ENCODE measurements around the gene HPCAL4.

The HPCAL4 gene

DNA sequence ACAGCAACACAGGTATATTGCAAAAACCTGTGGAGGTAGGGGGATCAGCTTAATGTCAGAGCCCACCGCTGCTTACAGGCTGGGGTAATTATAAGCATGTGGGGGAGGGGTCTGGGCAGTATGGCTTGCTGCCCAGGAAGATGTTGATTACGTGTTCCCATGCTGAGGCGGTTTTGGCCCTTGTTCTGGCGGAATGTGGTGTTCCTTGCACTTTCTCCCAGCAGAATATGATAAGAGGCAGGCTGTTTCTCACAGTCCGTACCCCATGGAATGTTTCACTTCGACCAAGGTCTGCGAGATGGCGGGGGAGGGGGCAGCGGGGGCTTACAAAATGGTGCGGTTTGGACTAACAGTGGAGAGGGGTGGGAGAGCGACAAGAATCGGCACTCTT lies 9.8 kb upstream of the HPCAL4 start:
- DNase-seq (ENCODE audit: low read depth, low spot score): no peak

DNA sequence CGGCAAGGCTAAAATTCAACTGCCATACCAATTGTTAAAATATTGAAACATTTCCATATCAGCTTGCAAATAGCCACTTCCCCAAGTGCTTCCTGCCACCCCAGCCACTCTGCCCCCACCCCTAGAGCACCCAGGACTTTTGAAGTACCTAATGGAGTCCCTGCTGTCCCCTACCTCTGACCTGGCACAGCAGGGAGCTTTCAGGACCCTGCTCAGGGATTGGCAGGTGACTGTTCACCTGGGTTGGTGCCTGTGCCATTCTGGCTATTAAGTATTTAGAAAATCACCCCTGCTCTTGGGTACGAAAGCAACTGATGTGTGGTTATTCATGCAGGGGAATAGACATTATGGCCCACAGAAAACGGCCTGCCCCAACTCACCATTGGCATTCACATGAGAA lies 9.1 kb upstream of the HPCAL4 start:
- no peak for DNase-seq (ENCODE audit: low read depth, low spot score)

DNA sequence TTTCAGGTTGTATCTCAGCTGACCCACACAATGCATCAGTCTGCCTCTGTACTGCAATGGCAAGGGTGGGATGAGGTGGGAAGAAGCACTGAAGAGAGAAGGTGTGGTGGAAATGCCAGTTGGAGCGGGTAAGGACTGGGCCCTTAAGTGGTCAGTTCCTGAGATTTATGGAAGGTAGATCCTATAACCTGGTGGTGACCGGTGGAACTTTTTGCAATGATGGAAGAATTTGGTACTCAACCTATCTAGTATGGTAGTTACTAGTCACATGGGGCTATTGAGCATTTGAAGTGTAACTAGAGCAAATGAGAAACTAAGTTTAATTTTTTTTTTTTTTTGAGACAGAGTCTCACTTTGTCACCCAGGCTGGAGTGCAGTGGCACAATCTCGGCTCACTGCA lies 8.2 kb upstream of the HPCAL4 start:
- no peak for DNase-seq (ENCODE audit: low read depth, low spot score)

DNA sequence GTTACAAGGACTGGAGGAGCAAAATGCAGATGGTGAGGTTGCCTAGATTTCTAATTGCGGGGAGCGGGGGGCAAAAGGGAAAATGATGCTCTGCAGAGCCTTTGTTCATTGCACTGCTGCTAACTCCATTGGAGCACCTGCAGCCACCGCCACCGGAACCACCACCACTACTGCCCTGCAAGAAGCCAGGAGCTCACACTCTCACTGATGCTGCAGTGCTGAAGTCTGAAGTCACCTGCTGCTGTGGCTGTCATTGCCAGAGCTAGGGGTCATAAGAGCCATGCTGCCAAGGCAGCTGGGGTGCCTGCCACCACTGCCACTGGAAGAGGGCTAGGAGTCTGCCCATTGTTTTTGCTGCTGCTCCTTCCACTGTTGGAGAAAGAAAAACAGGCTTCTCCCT lies 7.3 kb upstream of the HPCAL4 start:
- DNase-seq (ENCODE audit: low read depth, low spot score): no peak

DNA sequence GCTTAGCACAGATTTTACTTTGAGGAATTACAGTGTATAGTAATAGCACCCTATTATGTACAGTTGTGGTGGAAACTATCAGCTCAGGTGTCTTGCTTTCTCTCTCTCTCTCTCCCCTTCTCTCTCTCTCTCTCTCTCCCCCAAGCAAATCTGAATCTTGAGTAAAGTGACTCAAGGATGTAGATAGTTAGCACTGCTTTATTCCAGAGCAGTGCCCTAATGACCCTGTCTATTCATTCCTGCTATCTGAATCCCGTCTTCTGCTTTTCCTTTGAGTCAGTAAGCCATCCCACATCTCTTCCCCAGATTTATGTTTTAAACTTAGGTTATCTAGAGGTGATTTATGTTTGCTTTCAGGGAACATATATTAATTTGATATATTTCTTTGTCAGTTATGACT lies 5.2 kb upstream of the HPCAL4 start:
- DNase-seq (ENCODE audit: low read depth, low spot score): no peak

DNA sequence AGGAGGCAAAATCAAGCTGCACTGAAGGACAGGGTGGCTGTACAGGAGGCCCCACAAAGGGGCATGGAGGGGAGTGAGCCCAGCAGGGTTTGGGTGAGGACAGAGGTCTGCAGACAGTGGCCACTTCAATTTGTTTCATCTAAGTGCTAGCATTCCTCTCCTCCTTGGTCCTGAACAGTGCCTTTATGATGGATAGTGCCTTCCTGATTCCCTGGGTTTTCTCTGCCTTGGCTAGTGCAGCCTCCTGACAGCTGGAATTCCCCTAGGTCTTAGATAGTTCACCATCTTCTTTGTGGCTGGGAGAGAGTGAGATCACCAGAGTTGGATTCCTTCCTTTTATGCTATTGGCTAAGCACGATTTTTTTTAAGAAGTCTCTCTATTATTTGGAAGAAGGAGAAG lies 3.8 kb upstream of the HPCAL4 start:
- DNase-seq (ENCODE audit: low read depth, low spot score): no peak

DNA sequence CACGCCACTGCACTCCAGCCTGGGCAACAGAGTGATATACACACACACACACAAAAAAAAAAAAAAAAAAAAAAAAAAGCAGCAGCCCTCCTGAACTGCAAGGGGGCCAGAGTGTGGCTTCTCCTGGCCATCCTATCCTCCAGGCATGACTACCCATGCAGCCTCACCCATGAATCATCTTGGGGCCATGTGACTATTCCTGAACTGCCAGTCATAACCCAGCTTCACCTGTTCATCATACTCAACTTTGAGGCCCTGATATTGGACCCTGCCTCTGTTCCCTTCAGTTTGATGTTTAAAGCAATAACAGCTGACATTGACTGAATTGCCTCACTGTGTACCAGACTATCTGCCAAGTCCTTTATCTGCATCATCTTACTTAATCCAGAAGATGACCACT lies 2.8 kb upstream of the HPCAL4 start:
- no peak for DNase-seq (ENCODE audit: low read depth, low spot score)

DNA sequence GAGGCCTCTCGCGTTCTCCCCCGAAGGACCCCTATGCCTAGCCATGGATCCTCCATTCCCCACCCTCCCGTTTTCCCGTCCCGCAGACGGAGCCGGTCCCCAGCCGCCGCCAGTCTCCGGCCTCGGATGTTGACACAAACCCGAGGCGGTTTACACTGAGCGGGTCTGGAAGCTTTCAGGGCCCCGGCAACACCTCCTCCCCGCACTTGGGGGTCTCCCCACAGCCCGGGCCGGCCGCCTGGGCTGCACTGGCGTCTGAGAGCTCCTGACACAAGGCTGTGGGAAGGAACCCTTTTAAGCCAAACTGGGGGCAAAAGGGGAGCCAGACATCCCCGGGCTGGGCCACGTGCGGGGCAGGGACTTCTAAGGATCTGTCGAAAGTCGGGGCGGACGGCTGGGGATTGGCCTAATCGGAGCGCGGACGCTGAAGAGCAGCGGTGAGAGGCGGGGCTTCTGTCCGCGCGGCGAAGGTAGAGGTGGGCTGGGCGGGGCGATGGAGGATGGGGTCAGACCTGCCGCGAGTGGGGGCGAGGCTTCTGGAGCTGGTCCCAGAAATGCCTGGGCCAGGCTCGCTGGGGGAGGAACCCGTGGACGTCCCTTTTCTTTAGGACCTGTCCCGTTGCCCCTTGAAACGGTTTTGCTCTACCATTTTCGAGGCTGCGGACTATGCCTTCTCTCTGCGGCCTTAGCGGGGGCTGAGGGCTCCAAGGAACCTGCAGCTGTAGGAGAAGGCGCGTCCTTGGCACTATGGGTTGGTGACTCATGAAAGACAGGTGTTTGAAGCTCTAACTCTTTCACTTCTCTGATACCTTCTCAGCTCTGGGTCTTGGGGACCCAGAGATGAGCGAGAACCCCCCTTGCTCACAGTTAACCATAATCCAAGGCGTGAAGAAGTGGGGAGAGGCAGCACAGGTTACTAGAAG lies 1.2 kb upstream of the HPCAL4 start:
- no peak for DNase-seq (ENCODE audit: low read depth, low spot score)

DNA sequence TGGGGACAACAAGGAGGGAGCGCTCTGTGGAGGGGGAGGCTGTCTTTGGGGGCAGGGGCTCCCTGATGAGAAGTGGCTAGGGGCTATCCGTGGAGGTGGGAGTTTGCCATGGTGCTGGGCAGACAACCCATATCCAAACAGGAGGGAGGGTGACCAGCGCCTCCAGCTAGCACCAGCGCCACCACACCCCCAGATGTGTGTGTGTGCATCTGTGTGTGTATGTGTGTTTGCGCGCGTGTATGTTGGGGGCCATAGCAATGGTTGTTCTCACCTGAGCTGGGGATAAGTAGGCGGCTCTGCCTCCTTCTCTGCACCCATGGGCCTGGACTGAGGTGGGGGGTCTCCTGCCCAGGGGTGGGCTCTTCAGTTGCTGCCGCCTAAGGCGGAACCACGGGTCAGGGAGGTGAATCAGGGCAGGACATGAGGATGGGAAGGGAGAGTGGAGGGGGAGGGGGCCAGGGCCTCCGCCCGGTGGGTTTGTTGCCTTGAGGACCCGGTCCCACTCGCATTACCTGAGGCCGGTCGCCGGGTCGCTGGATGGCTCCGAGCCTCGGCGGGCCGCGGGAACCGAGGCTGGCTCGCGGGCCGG lies 345 bp downstream of the HPCAL4 start:
- DNase-seq (ENCODE audit: low read depth, low spot score): no peak

DNA sequence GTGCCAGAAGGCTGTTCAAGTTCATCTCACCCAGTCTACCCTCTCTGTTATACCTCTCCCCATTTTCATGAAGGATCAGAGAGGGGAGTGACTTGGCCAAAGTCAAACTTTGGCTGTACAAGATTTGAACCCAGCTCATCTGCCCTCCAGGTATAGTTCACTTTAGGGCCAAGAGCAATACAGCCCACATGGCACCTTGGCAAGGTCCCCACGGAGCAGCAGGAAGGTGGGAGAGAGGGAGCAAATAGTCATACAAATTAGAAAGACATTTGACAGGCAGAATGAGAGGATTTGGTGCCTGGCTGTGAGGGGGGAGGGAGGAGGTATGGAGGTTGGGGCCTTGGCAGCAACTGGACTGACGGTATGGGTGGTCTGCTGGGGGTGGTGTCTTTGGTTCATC lies 1.0 kb downstream of the HPCAL4 start:
- DNase-seq (ENCODE audit: low read depth, low spot score): no peak

DNA sequence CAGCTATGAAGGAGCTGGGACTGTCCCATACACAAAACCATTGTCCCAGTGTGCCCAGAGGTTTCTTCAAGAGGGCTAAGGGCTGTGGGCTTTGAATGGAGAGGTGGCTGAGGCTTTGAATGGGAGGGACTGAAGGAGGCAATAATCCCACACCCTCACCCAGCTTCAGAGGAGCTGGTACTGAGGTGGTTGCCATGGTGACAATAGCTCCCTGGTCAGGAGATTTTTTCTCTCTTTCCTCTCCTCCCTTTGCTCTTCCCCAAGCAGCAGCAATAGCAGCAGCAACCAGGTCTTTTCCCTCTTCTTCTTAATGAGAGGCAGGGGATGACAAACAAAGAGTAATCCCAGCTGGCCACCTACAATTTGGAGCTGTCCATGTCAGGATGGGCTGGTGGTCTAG lies 1.6 kb downstream of the HPCAL4 start:
- DNase-seq (ENCODE audit: low read depth, low spot score): no peak

DNA sequence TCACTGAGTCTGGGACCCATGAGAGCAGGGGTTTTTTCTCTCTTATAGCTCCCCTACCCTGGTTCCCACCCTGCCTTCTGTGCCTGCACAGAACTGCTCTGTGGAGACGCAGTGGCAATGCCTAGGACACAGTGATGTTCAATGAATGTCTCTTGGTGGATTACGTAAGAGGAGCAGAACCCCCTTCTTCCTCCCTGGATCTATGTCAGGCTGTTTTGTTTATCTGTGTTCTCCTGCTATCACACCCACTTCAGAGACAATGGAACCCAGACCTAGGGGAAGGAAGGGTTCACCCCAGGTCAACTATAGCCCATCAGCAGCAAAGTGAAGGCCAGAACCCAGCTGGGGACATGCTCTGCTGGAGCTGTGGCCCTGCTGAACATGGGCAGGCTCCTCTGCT lies 2.0 kb downstream of the HPCAL4 start:
- DNase-seq (ENCODE audit: low read depth, low spot score): no peak

DNA sequence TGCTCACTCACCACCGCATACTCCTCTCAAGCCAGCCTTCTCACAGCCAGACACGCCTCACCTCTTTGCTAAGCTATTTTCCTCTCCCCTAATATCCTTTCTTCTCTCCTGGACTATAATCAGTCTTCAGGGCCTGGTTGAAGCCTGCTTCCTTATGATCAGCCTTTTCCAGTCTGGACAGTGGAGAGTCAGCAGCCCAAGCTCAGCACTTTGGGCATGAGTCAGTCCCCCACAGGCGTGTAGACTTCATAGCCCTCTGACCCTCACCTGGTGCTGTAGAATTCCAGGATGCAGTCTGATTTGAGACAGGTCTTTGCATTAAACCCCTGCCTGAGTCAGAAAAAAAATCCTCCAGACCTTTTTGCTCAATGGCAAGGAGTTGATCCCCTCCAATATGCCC lies 2.5 kb downstream of the HPCAL4 start:
- no peak for DNase-seq (ENCODE audit: low read depth, low spot score)

DNA sequence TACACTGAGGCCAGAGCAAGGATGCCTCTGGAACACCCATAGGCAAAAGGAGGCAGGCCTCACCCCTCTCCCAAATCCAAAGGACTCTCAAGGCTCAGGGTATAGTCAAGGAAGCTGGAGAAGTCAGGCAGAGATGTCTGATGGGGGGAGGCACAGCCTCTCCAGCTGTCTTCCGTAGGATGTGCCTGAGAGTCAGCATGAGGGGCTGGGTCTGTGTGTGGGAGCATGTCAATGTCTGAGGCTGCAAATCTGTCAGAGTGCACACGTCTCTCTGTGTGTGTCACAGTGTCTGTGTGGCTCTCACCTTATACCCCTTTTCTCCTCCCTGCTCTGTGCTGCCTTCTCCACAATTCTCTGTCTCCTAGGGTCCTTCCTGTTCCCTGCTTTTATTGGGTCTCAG lies 4.0 kb downstream of the HPCAL4 start:
- no peak for DNase-seq (ENCODE audit: low read depth, low spot score)

DNA sequence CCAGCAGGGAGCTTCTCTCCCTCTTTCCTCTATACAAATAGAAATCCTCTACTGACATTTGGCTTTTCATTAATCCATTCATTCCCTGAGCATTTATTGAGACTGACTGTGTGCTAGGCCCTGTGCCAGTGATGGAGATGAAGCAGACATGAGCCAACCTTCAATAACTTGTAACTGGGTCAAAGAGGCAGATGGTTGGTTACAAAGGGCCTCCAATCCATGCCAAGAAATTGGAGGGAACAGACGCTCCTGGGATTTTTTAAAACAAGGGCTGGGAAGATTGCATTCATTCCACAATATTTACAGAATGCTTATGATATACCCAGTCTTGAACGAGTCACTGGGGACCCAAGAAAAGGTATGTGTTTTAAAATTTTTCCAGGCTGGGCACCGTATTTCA lies 6.2 kb downstream of the HPCAL4 start:
- DNase-seq (ENCODE audit: low read depth, low spot score): no peak

DNA sequence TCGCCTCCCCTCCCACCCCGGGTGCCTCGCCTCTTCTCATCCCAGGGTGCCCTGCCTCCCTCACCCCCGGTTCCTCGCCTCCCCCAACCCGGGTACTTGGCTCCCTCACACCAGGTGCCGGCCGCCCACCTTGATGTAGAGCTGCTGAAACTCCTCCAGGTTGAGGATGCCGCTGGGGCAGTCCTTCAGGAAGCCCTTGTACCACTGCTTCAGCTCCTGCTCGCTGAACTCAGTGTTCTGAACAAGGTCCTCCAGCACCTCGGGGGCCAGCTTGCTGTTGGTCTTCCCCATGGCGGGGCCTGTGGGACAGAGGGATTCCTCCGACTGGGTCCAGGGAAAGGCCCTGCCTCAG lies 6.9 kb downstream of the HPCAL4 start:
- no peak for DNase-seq (ENCODE audit: low read depth, low spot score)

DNA sequence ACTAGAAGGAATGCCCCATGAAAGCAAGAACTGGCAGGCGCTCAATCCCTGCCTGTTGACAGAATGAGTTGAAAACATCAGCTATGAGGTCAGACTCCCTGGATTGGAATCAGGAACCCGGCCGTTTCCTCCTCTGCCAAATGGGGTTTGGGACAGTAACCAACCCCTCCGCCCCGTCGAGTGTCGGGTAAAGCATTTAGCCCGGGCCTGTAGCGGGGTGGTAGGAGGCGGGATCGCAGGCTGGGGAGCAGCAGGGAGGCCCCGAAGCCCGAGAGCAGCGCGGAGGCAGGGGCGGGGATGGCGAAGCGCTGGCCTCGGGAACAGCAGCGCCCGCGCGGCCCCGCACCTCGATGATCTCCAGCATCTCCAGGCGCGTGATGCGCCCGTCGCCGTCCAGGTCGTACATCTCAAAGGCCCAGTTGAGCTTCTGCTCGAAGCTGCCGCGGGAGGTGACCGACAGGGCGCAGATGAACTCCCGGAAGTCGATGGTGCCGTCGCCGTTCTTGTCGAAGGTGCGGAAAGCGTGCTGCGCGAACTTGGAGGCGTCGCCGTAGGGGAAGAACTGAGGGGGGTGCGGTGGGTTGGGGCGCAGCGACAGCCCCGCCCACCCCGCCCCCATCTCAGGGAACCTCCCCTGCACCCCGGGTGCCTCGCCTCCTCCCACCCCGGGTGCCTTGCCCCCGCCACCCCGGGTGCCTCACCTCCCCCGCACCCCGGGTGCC lies 7.5 kb downstream of the HPCAL4 start:
- no peak for DNase-seq (ENCODE audit: low read depth, low spot score)

DNA sequence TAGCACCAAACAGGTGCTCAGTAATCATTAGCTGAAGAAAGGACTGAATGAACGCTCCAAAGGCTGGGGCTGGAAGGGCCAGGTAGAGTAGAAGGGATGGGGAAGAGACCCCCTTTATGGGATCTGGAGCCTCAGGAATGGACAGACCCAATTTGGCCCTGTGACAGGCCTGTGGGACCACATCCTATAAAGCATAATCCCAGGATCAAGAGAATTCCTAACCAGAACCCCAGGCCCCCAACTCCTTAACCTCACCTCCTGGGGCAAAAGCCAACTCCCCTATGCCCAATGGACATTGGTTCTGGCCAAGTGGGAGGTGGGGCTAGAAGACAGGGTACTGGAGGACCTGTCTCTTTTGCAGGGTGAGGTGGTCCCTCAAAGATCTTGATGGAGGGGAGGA lies 9.2 kb downstream of the HPCAL4 start:
- no peak for DNase-seq (ENCODE audit: low read depth, low spot score)

DNA sequence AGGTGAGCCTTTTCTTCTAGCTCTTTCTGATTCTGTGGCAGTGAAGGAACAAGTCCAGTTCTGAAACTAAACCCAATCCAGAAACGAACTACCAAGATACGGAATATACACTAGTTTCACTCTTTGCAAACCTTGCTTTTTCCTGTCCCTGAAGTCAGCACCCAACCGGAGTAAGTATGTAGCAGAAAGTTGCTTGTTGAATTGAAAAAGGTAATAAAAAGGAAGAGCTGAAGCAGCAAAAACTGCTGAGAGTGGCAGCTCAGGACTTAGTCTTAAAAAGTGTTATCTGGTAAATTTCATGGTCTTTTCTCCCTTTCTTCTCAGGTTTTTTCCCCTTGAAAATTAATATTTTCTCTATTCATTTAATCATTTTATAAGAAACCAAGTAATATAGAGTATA lies 9.9 kb downstream of the HPCAL4 start:
- no peak for DNase-seq (ENCODE audit: low read depth, low spot score)

DNA sequence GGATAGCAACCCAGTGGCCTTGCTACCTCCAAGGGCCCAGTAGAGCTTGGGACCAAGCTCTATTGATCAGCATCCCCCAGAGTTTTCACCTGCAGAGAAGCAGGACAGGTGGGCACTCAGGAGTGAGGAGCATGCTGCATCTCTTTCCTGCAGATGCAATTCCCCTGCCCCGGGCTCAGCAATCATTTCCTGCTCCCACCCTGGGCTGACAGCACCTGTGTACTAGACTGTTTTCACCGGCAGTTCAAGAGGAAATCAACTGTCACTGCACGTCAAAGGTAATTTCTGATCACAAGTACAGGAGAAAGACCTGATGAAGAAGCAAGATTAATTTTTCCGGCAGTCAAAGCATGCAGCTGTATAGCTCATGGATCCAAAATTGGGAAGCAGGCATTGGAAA lies 10.5 kb downstream of the HPCAL4 start:
- no peak for DNase-seq (ENCODE audit: low read depth, low spot score)

DNA sequence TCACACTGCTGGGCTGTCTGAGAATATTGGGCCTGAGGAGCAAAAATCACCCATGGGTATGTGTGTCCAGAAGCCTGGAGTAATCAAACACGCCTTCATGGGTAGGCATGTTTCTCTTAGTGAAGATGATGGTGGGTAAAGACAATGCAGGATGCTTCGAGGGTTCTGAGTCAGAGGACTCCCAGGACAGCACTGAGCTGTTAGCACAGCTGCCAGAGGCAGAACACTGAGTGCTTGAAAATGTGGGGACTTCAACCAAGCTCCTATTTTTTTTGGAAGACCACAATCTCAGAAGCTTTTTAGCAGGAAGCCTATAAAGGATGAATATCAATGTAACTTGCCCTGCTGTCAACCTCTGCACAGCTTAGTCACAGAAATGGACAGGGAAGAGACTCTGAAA lies 11.4 kb downstream of the HPCAL4 start:
- DNase-seq (ENCODE audit: low read depth, low spot score): no peak

DNA sequence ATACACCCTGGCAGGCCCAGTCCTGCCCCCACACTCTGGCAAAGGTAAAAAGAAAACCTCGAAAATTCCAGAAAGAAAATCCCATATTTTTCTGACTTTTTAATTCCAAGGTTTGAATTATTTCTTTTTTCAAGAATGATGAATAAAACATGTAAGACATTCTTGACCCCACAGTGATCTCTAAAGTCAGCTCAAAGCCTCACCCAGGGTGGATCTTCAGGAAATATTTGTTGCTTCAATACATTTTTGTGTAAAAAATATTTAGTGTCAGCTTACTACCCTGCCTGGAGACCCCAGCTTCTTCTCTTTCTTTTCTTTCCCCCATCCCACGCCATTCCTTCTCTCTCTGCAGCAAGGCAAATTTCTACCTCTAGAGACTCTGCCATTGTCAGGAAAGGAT lies 12.3 kb downstream of the HPCAL4 start:
- no peak for DNase-seq (ENCODE audit: low read depth, low spot score)

DNA sequence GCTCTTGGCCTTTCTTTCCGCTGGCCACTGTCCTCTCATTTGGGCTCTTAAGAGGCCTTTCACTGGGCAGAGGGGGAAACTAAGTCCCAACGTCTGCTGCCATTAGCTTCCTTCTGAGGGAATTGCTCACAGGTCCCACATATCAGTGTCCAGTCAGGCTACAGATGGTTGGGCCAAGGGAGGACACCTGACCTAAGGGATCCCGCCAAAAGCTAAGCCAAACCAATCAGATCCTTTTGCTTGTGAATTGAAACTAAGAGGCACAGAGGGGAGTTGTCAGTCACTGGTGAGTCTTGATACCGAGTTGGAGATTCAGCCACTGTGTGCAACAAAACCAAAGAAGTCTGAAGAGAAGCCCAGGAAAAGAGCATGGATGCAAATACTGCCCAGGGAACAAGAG lies 13.6 kb downstream of the HPCAL4 start:
- no peak for DNase-seq (ENCODE audit: low read depth, low spot score)

All from iPS DF 19.7 (cell line).